C4-2B (cell line): ENCODE data around the gene BRIP1.

Experiments used
- H3K27ac ChIP-seq: fragments of 450-650 bp; 2 replicates; pipeline ENCODE4 v1.5.1; 2017
- ZFX ChIP-seq: fragments of 450-650 bp; IDR thresholded peaks from 2 replicates; pipeline ENCODE4 v1.6.1; 2017
- TF ChIP-seq, protein P1 (sequence below): fragments of 450-650 bp; conservative IDR thresholded peaks from 2 replicates; pipeline ENCODE4 v1.5.1; 2017; ENCODE audit warnings: mild to moderate bottlenecking

BRIP1 gene

DNA sequence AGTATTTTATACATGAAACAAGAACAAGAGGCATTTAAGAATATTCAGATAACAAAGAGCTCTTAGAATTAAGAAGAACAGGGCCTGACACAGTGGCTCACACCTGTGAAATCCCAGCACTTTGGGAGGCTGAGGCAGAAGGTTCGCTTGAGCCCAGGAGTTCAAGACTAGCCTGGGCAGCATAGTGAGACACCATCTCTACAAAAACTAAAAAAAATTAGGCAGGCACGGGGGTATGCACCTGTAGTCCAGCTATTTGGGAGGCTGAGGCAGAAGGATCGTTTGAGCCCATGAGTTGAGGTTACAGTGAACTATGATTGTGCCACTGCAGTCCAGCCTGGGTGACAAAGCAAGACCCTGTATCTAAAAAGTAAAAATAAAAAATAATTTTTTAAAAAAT is 12.5 kb upstream of the BRIP1 start:
- peak overlapping the region; percentile 24; the same call in 1 of the 2 replicates for H3K27ac ChIP-seq
- no peak for TF ChIP-seq ZFX
- TF ChIP-seq, protein P1, sequence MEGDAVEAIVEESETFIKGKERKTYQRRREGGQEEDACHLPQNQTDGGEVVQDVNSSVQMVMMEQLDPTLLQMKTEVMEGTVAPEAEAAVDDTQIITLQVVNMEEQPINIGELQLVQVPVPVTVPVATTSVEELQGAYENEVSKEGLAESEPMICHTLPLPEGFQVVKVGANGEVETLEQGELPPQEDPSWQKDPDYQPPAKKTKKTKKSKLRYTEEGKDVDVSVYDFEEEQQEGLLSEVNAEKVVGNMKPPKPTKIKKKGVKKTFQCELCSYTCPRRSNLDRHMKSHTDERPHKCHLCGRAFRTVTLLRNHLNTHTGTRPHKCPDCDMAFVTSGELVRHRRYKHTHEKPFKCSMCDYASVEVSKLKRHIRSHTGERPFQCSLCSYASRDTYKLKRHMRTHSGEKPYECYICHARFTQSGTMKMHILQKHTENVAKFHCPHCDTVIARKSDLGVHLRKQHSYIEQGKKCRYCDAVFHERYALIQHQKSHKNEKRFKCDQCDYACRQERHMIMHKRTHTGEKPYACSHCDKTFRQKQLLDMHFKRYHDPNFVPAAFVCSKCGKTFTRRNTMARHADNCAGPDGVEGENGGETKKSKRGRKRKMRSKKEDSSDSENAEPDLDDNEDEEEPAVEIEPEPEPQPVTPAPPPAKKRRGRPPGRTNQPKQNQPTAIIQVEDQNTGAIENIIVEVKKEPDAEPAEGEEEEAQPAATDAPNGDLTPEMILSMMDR, result no peak

DNA sequence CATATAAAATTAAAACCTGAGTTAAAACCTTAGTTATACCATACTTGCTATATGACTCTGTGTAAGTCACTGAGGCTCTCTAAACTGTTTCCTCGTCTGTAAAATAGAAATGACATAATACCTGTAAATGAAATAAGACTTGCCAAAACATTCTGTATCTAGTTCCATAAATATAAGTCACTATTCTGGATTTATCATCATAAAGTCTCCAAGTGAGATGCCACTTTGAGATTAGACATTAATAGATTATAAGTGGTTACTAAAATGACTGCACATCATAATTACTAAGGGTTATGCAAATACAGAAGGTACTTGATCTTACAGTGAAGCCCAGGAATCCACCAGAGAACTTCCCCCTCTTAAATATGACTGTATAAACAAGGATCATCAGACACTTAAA is 12.0 kb upstream of the BRIP1 start:
- TF ChIP-seq ZFX, result no peak
- TF ChIP-seq, protein P1, result no peak

DNA sequence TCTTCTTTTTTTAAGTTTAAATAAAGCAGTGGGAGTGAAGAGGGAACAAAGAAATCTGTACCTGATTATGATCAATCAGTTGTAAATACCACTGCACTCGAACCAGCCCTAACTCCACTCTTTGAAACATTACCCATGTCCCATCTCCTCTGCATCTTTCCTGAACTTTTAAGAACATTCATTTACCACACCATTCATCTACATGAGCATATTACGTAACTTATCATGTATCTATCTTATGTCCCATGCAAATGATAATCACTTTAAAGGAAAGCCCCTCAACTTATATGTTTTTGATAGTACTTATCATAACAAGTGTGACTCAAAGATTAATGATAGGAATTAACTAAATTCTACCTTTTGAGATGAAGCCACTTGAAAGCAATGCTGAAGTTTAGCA is 10.7 kb upstream of the BRIP1 start:
- TF ChIP-seq, protein P1, result no peak
- TF ChIP-seq ZFX, result no peak

More for the DNA sequence above, 12.0 kb upstream of the BRIP1 start:
- no peak overlapping the region for H3K27ac ChIP-seq

DNA sequence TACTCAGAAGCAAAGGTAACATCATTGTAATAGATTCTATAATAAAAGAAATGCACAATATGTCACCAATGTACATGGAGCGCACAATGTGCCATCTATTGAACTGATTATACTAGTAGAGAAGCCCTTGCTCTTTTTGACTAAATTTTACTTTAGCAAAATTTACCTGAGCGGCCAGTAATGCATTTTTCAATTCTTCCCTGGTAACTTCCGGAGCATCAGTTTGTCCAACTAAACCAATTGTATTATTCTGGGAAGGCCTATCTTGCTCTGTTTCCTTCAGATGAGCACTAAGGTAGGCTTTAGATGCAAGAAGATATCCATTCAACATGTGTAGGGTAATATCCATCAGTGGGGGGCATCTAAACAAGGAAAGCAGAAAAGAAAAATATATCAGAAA is 8.8 kb upstream of the BRIP1 start:
- TF ChIP-seq, protein P1, result no peak
- no peak for TF ChIP-seq ZFX
- no peak overlapping the region for H3K27ac ChIP-seq

More for the DNA sequence above, 10.7 kb upstream of the BRIP1 start:
- no peak overlapping the region for H3K27ac ChIP-seq

DNA sequence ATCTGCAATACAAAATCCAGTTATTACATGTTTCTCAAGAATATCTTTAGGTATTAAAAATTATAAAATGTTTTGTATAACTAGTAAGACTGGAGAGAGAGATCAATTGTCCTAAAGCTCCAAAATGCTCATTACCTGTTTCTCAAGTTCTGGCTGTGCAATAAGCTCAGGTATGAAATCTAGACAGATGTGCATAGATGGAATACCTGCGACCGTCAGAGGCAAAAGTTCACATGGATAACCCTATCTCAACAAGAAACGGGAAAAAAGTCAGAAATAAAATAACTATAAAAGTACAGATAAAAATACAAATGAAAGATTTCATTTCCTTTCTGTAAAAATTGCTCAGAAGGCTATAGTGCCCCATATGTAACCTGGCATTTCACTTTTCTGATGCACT is 5.8 kb upstream of the BRIP1 start:
- no peak for TF ChIP-seq ZFX
- TF ChIP-seq, protein P1, result no peak
- no peak overlapping the region for H3K27ac ChIP-seq

DNA sequence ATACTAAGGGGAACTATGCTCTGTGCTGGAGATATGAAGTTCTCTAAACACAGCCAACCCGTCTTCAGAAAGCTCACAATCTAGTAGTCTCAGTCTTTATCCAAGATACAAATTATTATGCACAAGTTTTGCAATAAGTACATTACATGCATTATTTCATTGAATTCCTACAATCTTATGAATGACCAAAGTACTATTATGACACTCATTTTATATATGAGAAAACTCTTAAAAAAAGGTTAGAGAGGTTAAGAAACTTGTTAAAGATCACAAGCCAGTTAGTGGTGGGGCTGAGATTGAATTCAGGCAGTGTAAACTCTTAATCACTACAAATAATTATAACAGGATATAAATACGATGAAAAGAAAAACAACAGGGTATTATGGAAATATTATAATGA is 4.7 kb upstream of the BRIP1 start:
- no peak for TF ChIP-seq ZFX
- TF ChIP-seq, protein P1, result no peak
- H3K27ac ChIP-seq, result no peak overlapping the region

DNA sequence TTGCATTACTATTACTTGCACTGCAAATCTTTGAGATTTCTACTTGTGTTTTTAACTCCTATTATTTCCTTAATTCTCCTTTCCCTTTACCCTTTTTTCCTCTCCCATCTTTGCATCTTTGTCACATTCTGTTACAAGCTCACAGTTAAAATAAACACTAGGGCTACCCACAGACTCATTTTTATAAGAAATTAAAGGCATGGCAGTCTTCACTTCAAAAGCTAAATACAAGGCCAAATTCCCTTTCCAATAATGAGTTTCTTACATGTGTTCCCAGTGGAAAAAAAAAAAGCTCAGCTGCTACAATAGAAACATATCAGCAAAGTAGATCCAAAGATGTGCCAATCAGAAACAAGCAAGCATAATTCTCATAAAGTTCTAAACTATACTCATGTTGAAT is 3.7 kb upstream of the BRIP1 start:
- TF ChIP-seq, protein P1, result no peak
- TF ChIP-seq ZFX, result no peak
- H3K27ac ChIP-seq, result no peak overlapping the region
